HL-60 (cell line): ENCODE data around the gene TAF4.

Experiments used
- DNase-seq, 2 experiments: peaks; one replicate each; pipeline ENCODE4 v3.0.0-alpha.2; 2010 to 2020; ENCODE audit warnings: low read depth in 1 of 2, low spot score in 1 of 2
- H3K27ac ChIP-seq: fragments of 250-450 bp; sonication (Bioruptor Pico); replicated peaks from 2 replicates; pipeline ENCODE4 v1.5.1; 2020; ENCODE audit warnings: mild to moderate bottlenecking, moderate library complexity
- H3K27me3 ChIP-seq: fragments of 250-450 bp; sonication (Bioruptor Pico); 2 replicates; pipeline ENCODE4 v1.5.1; 2021; ENCODE audit warnings: mild to moderate bottlenecking, moderate library complexity; ENCODE audit not compliant: insufficient read depth, poor library complexity, severe bottlenecking
- H3K4me3 ChIP-seq: replicated peaks from 2 replicates; pipeline ENCODE4 v1.5.1; 2011; ENCODE audit warnings: mild to moderate bottlenecking, control low read depth, low read length; ENCODE audit not compliant: insufficient read depth
- CTCF ChIP-seq: IDR thresholded peaks from one replicate; pipeline ENCODE4 v1.5.1; 2011; ENCODE audit warnings: low read length, control low read depth, inconsistent platforms; ENCODE audit not compliant: insufficient read depth
- GABPA ChIP-seq: IDR thresholded peaks from 2 replicates; pipeline ENCODE4 v1.6.1; 2012; ENCODE audit warnings: low read depth
- POLR2AphosphoS5 ChIP-seq: IDR thresholded peaks from 2 replicates; pipeline ENCODE4 v1.6.1; 2012; ENCODE audit warnings: low read depth
- REST ChIP-seq: IDR thresholded peaks from 2 replicates; pipeline ENCODE4 v1.6.1; 2012; ENCODE audit warnings: low read depth; ENCODE audit not compliant: insufficient replicate concordance
- SPI1 ChIP-seq: IDR thresholded peaks from 2 replicates; pipeline ENCODE4 v1.6.1; 2012; ENCODE audit warnings: low read depth, mild to moderate bottlenecking, borderline replicate concordance

Gene TAF4

GRCh38 chr20:61929561-61929960 is 136.1 kb downstream of the TAF4 start:
- TF ChIP-seq CTCF (no peak), REST (no peak), GABPA (no peak), SPI1 (no peak), POLR2AphosphoS5 (no peak)
- no peak overlapping the region for H3K4me3 ChIP-seq
- H3K27me3 ChIP-seq = no peaks in the 10 kb centered on the region
- no peak overlapping the region for H3K27ac ChIP-seq
- no peak for DNase-seq

GRCh38 chr20:61927826-61928541 is 137.7 kb downstream of the TAF4 start:
- TF ChIP-seq REST (no peak), CTCF (no peak), GABPA (no peak), SPI1 (no peak), POLR2AphosphoS5 (no peak)
- H3K4me3 ChIP-seq = no peak overlapping the region
- H3K27me3 ChIP-seq = no peaks in the 10 kb centered on the region
- no peak overlapping the region for H3K27ac ChIP-seq
- DNase-seq = no peak

GRCh38 chr20:61927193-61927825 is 138.4 kb downstream of the TAF4 start:
- H3K4me3 ChIP-seq = no peak overlapping the region
- DNase-seq = no peak
- no peak for TF ChIP-seq CTCF
- no peak for TF ChIP-seq SPI1
- TF ChIP-seq REST = no peak
- no peak for TF ChIP-seq GABPA
- no peak for TF ChIP-seq POLR2AphosphoS5
- H3K27me3 ChIP-seq = no peaks in the 10 kb centered on the region
- no peak overlapping the region for H3K27ac ChIP-seq
